PC-3 (cell line): ENCODE data around the gene SNRNP27. TPM values are rescaled to one million over a fixed set of nuclear protein-coding genes. Genes with fewer than 3 reads are reported as not detected.

Experiments used
- ATAC-seq: fragments of 200-7000 bp; cut with Tn5 transposase; 2 replicates; pipeline ENCODE4 v1.9.1; 2020; ENCODE audit warnings: mild to moderate bottlenecking, moderate library complexity
- BruUV-seq: library from RNA; stranded (reverse); fragments of 400-500 nt; replicated peaks from 2 replicates; lab custom pipeline; 2021; lab: Mats Ljungman, UMichigan
- CTCF ChIA-PET: fragments of 300-600 bp; sonication (Branson Sonifier 250); formaldehyde crosslinking; loops from one replicate; lab custom pipeline; 2022; ENCODE audit warnings: antibody characterized with exemption; lab: Charles Lee
- POLR2A ChIA-PET: fragments of 300-600 bp; sonication (Branson Sonifier 250); formaldehyde crosslinking; loops from one replicate; lab custom pipeline; 2022; ENCODE audit warnings: antibody characterized with exemption; ENCODE audit not compliant: unreplicated experiment; lab: Charles Lee
- DNase-seq: peaks from one replicate; pipeline ENCODE4 v3.0.0-alpha.2; 2015
- H2AFZ ChIP-seq: fragments of 300-600 bp; sonication (generic); 2 replicates; pipeline ENCODE4 v1.6.0; 2016; ENCODE audit warnings: antibody characterized with exemption, low read length
- H3F3A ChIP-seq: fragments of 300-600 bp; sonication (generic); one replicate; pipeline ENCODE4 v1.6.0; 2017; ENCODE audit warnings: antibody characterized with exemption, low read length, control low read depth, mild to moderate bottlenecking; ENCODE audit not compliant: unreplicated experiment
- H3K27ac ChIP-seq: fragments of 300-600 bp; sonication (generic); 2 replicates; pipeline ENCODE4 v1.5.1; 2016; ENCODE audit warnings: mild to moderate bottlenecking, low read length
- H3K27me3 ChIP-seq: fragments of 300-600 bp; sonication (generic); 2 replicates; pipeline ENCODE4 v1.6.1; 2016; ENCODE audit warnings: low read length, mixed read lengths
- H3K36me3 ChIP-seq: fragments of 300-600 bp; sonication (generic); 2 replicates; pipeline ENCODE4 v1.6.1; 2016; ENCODE audit warnings: low read depth, mixed run types, low read length, mixed read lengths
- H3K4me1 ChIP-seq: fragments of 300-600 bp; sonication (generic); 2 replicates; pipeline ENCODE4 v1.5.1; 2016; ENCODE audit warnings: low read length; ENCODE audit not compliant: insufficient read depth
- H3K4me2 ChIP-seq: fragments of 300-600 bp; sonication (generic); 2 replicates; pipeline ENCODE4 v1.6.0; 2016; ENCODE audit warnings: low read length
- H3K4me3 ChIP-seq: fragments of 300-600 bp; sonication (generic); 2 replicates; pipeline ENCODE4 v1.5.1; 2016; ENCODE audit warnings: mild to moderate bottlenecking, low read length, mixed read lengths
- H3K79me2 ChIP-seq: fragments of 300-600 bp; sonication (generic); 2 replicates; pipeline ENCODE4 v1.6.1; 2017; ENCODE audit warnings: low read length, mixed read lengths
- H3K9ac ChIP-seq: fragments of 300-600 bp; sonication (generic); 2 replicates; pipeline ENCODE4 v1.6.0; 2016; ENCODE audit warnings: mild to moderate bottlenecking, low read length
- H3K9me2 ChIP-seq: fragments of 300-600 bp; sonication (generic); replicated peaks from 2 replicates; pipeline ENCODE4 v1.6.1; 2016; ENCODE audit warnings: mixed run types, low read length, mixed read lengths
- H3K9me3 ChIP-seq: fragments of 300-600 bp; sonication (generic); 2 replicates; pipeline ENCODE4 v1.6.1; 2016; ENCODE audit warnings: low read length, mixed read lengths
- H4K20me1 ChIP-seq: fragments of 300-600 bp; sonication (generic); 2 replicates; pipeline ENCODE4 v1.6.1; 2016; ENCODE audit warnings: low read length, mixed read lengths
- CTCF ChIP-seq: fragments of 300-600 bp; sonication (generic); conservative IDR thresholded peaks from 2 replicates; pipeline ENCODE4 v1.5.1; 2017; ENCODE audit warnings: antibody characterized with exemption, low read depth, mild to moderate bottlenecking, low read length
- EZH2 ChIP-seq: fragments of 300-600 bp; sonication (generic); IDR thresholded peaks from one replicate; pipeline ENCODE4 v1.6.1; 2017; ENCODE audit warnings: antibody characterized with exemption, mild to moderate bottlenecking, low read length; ENCODE audit not compliant: unreplicated experiment
- EZH2phosphoT487 ChIP-seq: fragments of 300-600 bp; sonication (generic); IDR thresholded peaks from 2 replicates; pipeline ENCODE4 v1.6.1; 2018; ENCODE audit warnings: mild to moderate bottlenecking, antibody characterized with exemption, low read length, borderline replicate concordance
- intact Hi-C: fragments of 100-400 bp; cut with micrococcal nuclease; formaldehyde crosslinking; loops from 2 replicates; pipeline ENCODE4 v1.9.0; 2023
- total RNA-seq: library from RNA; depleted of rRNA; stranded (reverse); fragments of >200 nt; gene quantifications from 2 replicates; pipeline ENCODE4 v1.2.3, GENCODE V29; 2014

The SNRNP27 gene
- total RNA-seq, 1 experiment from 2014 or later, result 44.1 TPM

DNA sequence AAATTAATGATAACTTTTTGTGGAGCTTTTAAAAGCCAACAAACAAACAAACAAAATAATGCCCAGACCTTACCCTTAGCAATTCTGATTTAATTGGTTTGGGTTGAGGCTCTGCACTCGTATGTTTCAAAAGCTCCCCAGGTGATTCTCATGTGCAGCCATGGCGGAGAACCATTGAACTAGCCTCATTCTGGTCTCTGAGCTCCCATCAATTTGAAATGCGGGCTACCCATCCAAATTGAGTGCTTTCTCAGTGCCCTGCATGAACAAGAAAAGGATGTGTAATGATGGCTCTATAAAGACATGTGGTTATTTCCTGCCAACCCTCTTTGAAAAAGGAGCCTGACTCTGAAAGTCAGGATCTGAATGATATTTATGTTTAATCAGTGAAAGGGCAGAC, 29.4 kb downstream of the SNRNP27 start:
- peaks cover 7% of the 10 kb centered on the region for H3K4me1 ChIP-seq
- H3K9ac ChIP-seq, result no peak overlapping the region
- intact Hi-C loops, result no loop called here
- no peaks in the 10 kb centered on the region for H3K9me3 ChIP-seq
- POLR2A ChIA-PET, result no interaction called here
- peaks cover 9% of the 10 kb centered on the region for H3K79me2 ChIP-seq
- BruUV-seq, result no TSS peak
- no peak for ATAC-seq
- no peaks in the 10 kb centered on the region for H3K9me2 ChIP-seq
- H2AFZ ChIP-seq, result no peak overlapping the region
- CTCF ChIA-PET, result no interaction called here
- H3F3A ChIP-seq, result no peaks in the 10 kb centered on the region
- H3K4me2 ChIP-seq, result no peak overlapping the region
- TF ChIP-seq CTCF, result no peak
- no peak for TF ChIP-seq EZH2phosphoT487
- no peak for TF ChIP-seq EZH2
- no peak overlapping the region for H3K27ac ChIP-seq
- peaks cover 10% of the 10 kb centered on the region for H3K36me3 ChIP-seq
- no peak for DNase-seq
- H3K4me3 ChIP-seq, result no peak overlapping the region
- no peaks in the 10 kb centered on the region for H4K20me1 ChIP-seq
- no peaks in the 10 kb centered on the region for H3K27me3 ChIP-seq

DNA sequence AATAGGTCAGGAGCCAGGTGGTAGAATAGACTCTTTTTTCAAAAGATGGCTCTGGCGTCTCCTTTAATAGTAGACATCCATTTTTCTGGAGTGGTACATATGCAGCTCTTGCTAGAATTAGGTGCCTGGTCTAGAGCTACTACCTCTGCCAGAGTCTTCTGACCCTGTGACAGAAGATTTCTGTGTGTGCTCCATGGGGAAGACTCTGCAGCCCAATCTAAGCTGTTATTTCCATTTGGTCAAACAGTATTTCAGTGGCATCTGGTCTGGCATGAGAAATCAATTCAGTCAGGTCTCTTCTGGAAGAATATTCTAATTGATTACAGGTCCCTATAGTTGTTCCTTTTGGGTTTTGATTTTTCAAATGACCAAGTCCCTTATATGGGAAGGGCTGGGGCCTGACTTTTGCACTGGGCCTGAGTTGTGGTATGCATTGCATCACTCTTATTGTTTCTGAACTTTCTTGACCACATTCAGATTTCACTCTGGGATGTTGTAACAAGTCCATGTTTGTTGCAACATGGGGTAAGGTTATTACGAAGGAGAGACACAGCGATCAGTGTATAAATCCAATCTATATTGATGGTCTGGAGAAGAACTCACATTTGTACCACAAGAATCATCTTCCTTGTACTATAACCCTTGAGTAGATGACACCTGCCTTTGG, 33.2 kb downstream of the SNRNP27 start:
- Histone ChIP-seq H2AFZ (no peak overlapping the region), H4K20me1 (no peaks in the 10 kb centered on the region), H3K4me3 (no peak overlapping the region), H3K9me3 (no peaks in the 10 kb centered on the region), H3F3A (no peaks in the 10 kb centered on the region), H3K27me3 (no peaks in the 10 kb centered on the region), H3K27ac (no peak overlapping the region), H3K9ac (no peak overlapping the region), H3K36me3 (no peaks in the 10 kb centered on the region; the same call in 1 of the 2 replicates), H3K79me2 (no peaks in the 10 kb centered on the region), H3K4me2 (no peak overlapping the region), H3K9me2 (no peaks in the 10 kb centered on the region), H3K4me1 (peaks cover 8% of the 10 kb centered on the region)
- DNase-seq (no peak), ATAC-seq (no peak)
- TF ChIP-seq EZH2 (no peak), EZH2phosphoT487 (no peak), CTCF (no peak)
- intact Hi-C loops, result no loop called here
- ChIA-PET CTCF (no interaction called here), POLR2A (no interaction called here)
- BruUV-seq, result no TSS peak
